H9 (cell line): Measurements from ENCODE around the gene SNX22. TPM values are rescaled to one million over a fixed set of nuclear protein-coding genes. Genes with fewer than 3 reads are reported as not detected.

Experiments
- DNase-seq: peaks from one replicate; pipeline ENCODE4 v3.0.0-alpha.2; 2017
- H2AFZ ChIP-seq: one replicate; pipeline ENCODE4 v1.6.1; 2013; ENCODE audit warnings: mild to moderate bottlenecking, low read length, control low read depth, moderate library complexity
- H2AK5ac ChIP-seq: 2 replicates; pipeline ENCODE4 v1.6.1; 2013; ENCODE audit warnings: low read length, control low read depth, mixed read lengths; ENCODE audit not compliant: insufficient read length
- H2BK120ac ChIP-seq: one replicate; pipeline ENCODE4 v1.6.1; 2013; ENCODE audit warnings: low read depth, mild to moderate bottlenecking, low read length, control low read depth, inconsistent platforms; ENCODE audit not compliant: poor library complexity, severe bottlenecking
- H2BK12ac ChIP-seq: 2 replicates; pipeline ENCODE4 v1.6.1; 2013; ENCODE audit warnings: low read length, control low read depth, mixed read lengths, low read depth; ENCODE audit not compliant: insufficient read length
- H2BK15ac ChIP-seq: 2 replicates; pipeline ENCODE4 v1.6.1; 2013; ENCODE audit warnings: low read depth, low read length, control low read depth
- H2BK20ac ChIP-seq: one replicate; pipeline ENCODE4 v1.6.1; 2013; ENCODE audit warnings: low read depth, mild to moderate bottlenecking, low read length, control low read depth, inconsistent platforms; ENCODE audit not compliant: poor library complexity, severe bottlenecking
- H2BK5ac ChIP-seq: 2 replicates; pipeline ENCODE4 v1.6.1; 2013; ENCODE audit warnings: low read length, control low read depth, mixed read lengths; ENCODE audit not compliant: insufficient read length
- H3K14ac ChIP-seq: 2 replicates; pipeline ENCODE4 v1.6.1; 2013; ENCODE audit warnings: low read length, control low read depth; ENCODE audit not compliant: insufficient read depth
- H3K18ac ChIP-seq: 2 replicates; pipeline ENCODE4 v1.6.1; 2013; ENCODE audit warnings: low read depth, mild to moderate bottlenecking, mixed read lengths, low read length, control low read depth; ENCODE audit not compliant: insufficient read length
- H3K23ac ChIP-seq: 2 replicates; pipeline ENCODE4 v1.6.1; 2013; ENCODE audit warnings: low read length, control low read depth, mixed read lengths, low read depth; ENCODE audit not compliant: insufficient read length
- H3K23me2 ChIP-seq: 2 replicates; pipeline ENCODE4 v1.6.1; 2013; ENCODE audit warnings: low read depth, mild to moderate bottlenecking, mixed read lengths, low read length, control low read depth; ENCODE audit not compliant: insufficient read length, poor library complexity, severe bottlenecking
- H3K27ac ChIP-seq: 2 replicates; pipeline ENCODE4 v1.5.1; 2013; ENCODE audit warnings: low read length, control low read depth, mixed read lengths, low read depth; ENCODE audit not compliant: insufficient read length
- H3K27me3 ChIP-seq: 2 replicates; pipeline ENCODE4 v1.6.1; 2013; ENCODE audit warnings: low read length, control low read depth, inconsistent platforms; ENCODE audit not compliant: insufficient read depth
- H3K4ac ChIP-seq: 2 replicates; pipeline ENCODE4 v1.6.1; 2013; ENCODE audit warnings: low read depth, mild to moderate bottlenecking, control low read depth, inconsistent platforms, low read length, moderate library complexity
- H3K4me1 ChIP-seq: 2 replicates; pipeline ENCODE4 v1.6.1; 2013; ENCODE audit warnings: low read length, control low read depth, inconsistent platforms; ENCODE audit not compliant: insufficient read depth
- H3K4me2 ChIP-seq: 2 replicates; pipeline ENCODE4 v1.6.1; 2013; ENCODE audit warnings: low read length, control low read depth, mixed read lengths; ENCODE audit not compliant: insufficient read length, insufficient read depth
- H3K56ac ChIP-seq: 2 replicates; pipeline ENCODE4 v1.6.1; 2013; ENCODE audit warnings: low read depth, mild to moderate bottlenecking, mixed read lengths, low read length, control low read depth; ENCODE audit not compliant: insufficient read length
- H3K79me1 ChIP-seq: 2 replicates; pipeline ENCODE4 v1.6.1; 2013; ENCODE audit warnings: low read depth, mild to moderate bottlenecking, moderate library complexity, low read length, control low read depth, inconsistent platforms; ENCODE audit not compliant: insufficient read depth, poor library complexity, severe bottlenecking
- H3K79me2 ChIP-seq: 2 replicates; pipeline ENCODE4 v1.6.1; 2013; ENCODE audit warnings: low read length, control low read depth, inconsistent platforms; ENCODE audit not compliant: insufficient read depth
- H3K9ac ChIP-seq: 2 replicates; pipeline ENCODE4 v1.6.1; 2013; ENCODE audit warnings: low read length, control low read depth, mixed read lengths; ENCODE audit not compliant: insufficient read length; ENCODE audit errors: extremely low read depth
- H3K9me3 ChIP-seq: one replicate; pipeline ENCODE4 v1.6.1; 2013; ENCODE audit warnings: low read depth, low read length, inconsistent platforms; ENCODE audit not compliant: control insufficient read depth
- H3T11ph ChIP-seq: one replicate; pipeline ENCODE4 v1.6.1; 2013; ENCODE audit warnings: mild to moderate bottlenecking, low read length, control low read depth, inconsistent platforms
- H4K20me1 ChIP-seq: one replicate; pipeline ENCODE4 v1.6.1; 2013; ENCODE audit not compliant: control insufficient read depth, insufficient read length, insufficient read depth
- H4K5ac ChIP-seq: 2 replicates; pipeline ENCODE4 v1.6.1; 2013; ENCODE audit warnings: low read depth, mild to moderate bottlenecking, mixed read lengths, low read length, control low read depth; ENCODE audit not compliant: insufficient read length
- H4K8ac ChIP-seq: replicated peaks from 2 replicates; pipeline ENCODE4 v1.6.1; 2013; ENCODE audit warnings: low read length, control low read depth, mixed read lengths, low read depth; ENCODE audit not compliant: insufficient read length
- H4K91ac ChIP-seq: 2 replicates; pipeline ENCODE4 v1.6.1; 2013; ENCODE audit warnings: low read depth, mild to moderate bottlenecking, moderate library complexity, mixed read lengths, low read length, control low read depth; ENCODE audit not compliant: insufficient read length
- H3K27ac Mint-ChIP-seq, 3 experiments: 2 replicates in 2 of 3; 3 replicates in 1 of 3; pipeline ENCODE4 v1.8.0; 2020 to 2021; ENCODE audit warnings: mixed read lengths in 3 of 3, mild to moderate bottlenecking in 1 of 3, moderate library complexity in 1 of 3
- H3K27me3 Mint-ChIP-seq: 2 replicates; pipeline ENCODE4 v1.8.0; 2021; ENCODE audit warnings: low read depth, mild to moderate bottlenecking, moderate library complexity, mixed read lengths
- H3K36me3 Mint-ChIP-seq, 3 experiments: 2 replicates in 2 of 3; 3 replicates in 1 of 3; pipeline ENCODE4 v1.8.0; 2020 to 2021; ENCODE audit warnings: low read depth in 3 of 3, mixed read lengths in 3 of 3; ENCODE audit not compliant: insufficient read depth in 1 of 3
- H3K4me1 Mint-ChIP-seq, 2 experiments: 2 replicates each; pipeline ENCODE4 v1.8.0; 2020; ENCODE audit warnings: mixed read lengths in 2 of 2
- H3K4me3 Mint-ChIP-seq, 2 experiments: 2 replicates in 1 of 2; 3 replicates in 1 of 2; pipeline ENCODE4 v1.8.0; 2020 to 2021; ENCODE audit warnings: mild to moderate bottlenecking in 2 of 2, mixed read lengths in 2 of 2, moderate library complexity in 1 of 2
- H3K9me3 Mint-ChIP-seq, 2 experiments: 2 replicates in 1 of 2; 3 replicates in 1 of 2; pipeline ENCODE4 v1.8.0; 2020; ENCODE audit warnings: mild to moderate bottlenecking in 2 of 2, mixed read lengths in 2 of 2, moderate library complexity in 1 of 2
- WGBS: extraction: QIAGEN DNeasy Blood & Tissue Kit; methylation state at CpG from one replicate; pipeline ENCODE4 v1.1.7; 2013; ENCODE audit warnings: missing lambda C conversion rate, low lambda C conversion rate, mixed read lengths; ENCODE audit not compliant: insufficient read length; ENCODE audit errors: extremely low coverage; 5-methylcytosine and 5-hydroxymethylcytosine counted together
- total RNA-seq: library from RNA; stranded (reverse); gene quantifications from 2 replicates; pipeline ENCODE4 v1.2.1, GENCODE V29; 2021
- TF ChIP-seq, protein P1 (sequence below): fragments of 200-600 bp; sonication (generic); conservative IDR thresholded peaks from 3 replicates; pipeline ENCODE4 v1.8.0; 2021; ENCODE audit warnings: antibody characterized with exemption, mild to moderate bottlenecking

Gene SNX22
- total RNA-seq, 1 experiment from 2014 or later, result 4.8 TPM

DNA sequence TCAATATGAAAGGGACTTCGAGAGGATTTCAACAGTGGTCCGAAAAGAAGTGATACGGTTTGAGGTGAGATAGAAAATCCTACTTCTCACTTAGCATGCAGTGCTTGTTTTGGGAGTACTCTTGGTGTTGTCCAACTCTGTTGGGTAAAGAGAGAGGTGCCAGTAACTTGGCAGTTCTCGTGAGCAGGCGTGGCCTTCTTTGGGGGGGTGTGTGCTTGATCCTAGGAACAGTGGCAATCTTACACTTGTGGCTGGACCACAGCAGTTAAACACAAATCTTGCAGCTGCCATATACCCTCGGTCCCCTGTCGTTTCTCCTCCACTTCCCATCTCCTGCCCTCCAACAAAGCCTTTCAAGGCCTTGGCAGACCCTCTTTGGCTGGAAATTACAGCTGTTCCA lies 15.2 kb upstream of the SNX22 start:
- no peaks in the 10 kb centered on the region for H4K20me1 ChIP-seq
- no peak overlapping the region for H3K4me2 ChIP-seq
- no peak overlapping the region for H4K5ac ChIP-seq
- H3K9ac ChIP-seq, result no peak overlapping the region
- no peak overlapping the region for H4K8ac ChIP-seq
- no CpG with 5 or more reads among the region's 7 CpGs for WGBS
- H2AFZ ChIP-seq, result no peak overlapping the region
- no peak overlapping the region for H3K4me3 Mint-ChIP-seq
- no peak overlapping the region for H2BK15ac ChIP-seq
- H3K9me3 ChIP-seq, result no peaks in the 10 kb centered on the region
- H3K9me3 Mint-ChIP-seq, result no peaks in the 10 kb centered on the region
- peaks cover 0 to 11% of the 10 kb centered on the region in 2 experiments; a peak in 2 of 4 replicates for H3K4me1 Mint-ChIP-seq
- no peak overlapping the region for H3K23ac ChIP-seq
- no peak overlapping the region for H3K56ac ChIP-seq
- H2BK12ac ChIP-seq, result no peak overlapping the region
- H3K23me2 ChIP-seq, result no peaks in the 10 kb centered on the region
- H3T11ph ChIP-seq, result no peak overlapping the region
- no peaks in the 10 kb centered on the region for H3K4me1 ChIP-seq
- H2BK20ac ChIP-seq, result no peak overlapping the region
- no peak overlapping the region for H3K27ac ChIP-seq
- no peak overlapping the region for H3K4ac ChIP-seq
- TF ChIP-seq, protein P1, sequence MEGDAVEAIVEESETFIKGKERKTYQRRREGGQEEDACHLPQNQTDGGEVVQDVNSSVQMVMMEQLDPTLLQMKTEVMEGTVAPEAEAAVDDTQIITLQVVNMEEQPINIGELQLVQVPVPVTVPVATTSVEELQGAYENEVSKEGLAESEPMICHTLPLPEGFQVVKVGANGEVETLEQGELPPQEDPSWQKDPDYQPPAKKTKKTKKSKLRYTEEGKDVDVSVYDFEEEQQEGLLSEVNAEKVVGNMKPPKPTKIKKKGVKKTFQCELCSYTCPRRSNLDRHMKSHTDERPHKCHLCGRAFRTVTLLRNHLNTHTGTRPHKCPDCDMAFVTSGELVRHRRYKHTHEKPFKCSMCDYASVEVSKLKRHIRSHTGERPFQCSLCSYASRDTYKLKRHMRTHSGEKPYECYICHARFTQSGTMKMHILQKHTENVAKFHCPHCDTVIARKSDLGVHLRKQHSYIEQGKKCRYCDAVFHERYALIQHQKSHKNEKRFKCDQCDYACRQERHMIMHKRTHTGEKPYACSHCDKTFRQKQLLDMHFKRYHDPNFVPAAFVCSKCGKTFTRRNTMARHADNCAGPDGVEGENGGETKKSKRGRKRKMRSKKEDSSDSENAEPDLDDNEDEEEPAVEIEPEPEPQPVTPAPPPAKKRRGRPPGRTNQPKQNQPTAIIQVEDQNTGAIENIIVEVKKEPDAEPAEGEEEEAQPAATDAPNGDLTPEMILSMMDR, result no peak
- H3K27me3 ChIP-seq, result no peaks in the 10 kb centered on the region
- DNase-seq, result no peak
- no peaks in the 10 kb centered on the region for H3K79me1 ChIP-seq
- H3K36me3 Mint-ChIP-seq, result peaks cover 12 to 52% (median 46%) of the 10 kb centered on the region in 3 experiments; a peak in 6 of 7 replicates
- no peaks in the 10 kb centered on the region for H3K79me2 ChIP-seq
- no peak overlapping the region for H2BK5ac ChIP-seq
- no peak overlapping the region for H3K14ac ChIP-seq
- H3K27ac Mint-ChIP-seq, result no peak overlapping the region
- no peaks in the 10 kb centered on the region for H3K27me3 Mint-ChIP-seq
- H2AK5ac ChIP-seq, result no peak overlapping the region
- H4K91ac ChIP-seq, result no peak overlapping the region
- H2BK120ac ChIP-seq, result no peak overlapping the region
- no peak overlapping the region for H3K18ac ChIP-seq
